GM18951 (cell line): ENCODE measurements around the gene ANKRD10.
"Not testable (repeated sequence)": the region's sequence is repeated elsewhere in the genome, so short reads cannot be mapped to it uniquely, and the experiment has no call there.

ENCODE experiments used
- POLR2A ChIP-seq: IDR thresholded peaks from 4 replicates; pipeline ENCODE4 v1.6.1; 2011; ENCODE audit warnings: mild to moderate bottlenecking; ENCODE audit not compliant: insufficient read length, insufficient read depth; ENCODE audit errors: extremely low read depth
- in situ Hi-C: fragments of 300-500 bp; cut with MboI; formaldehyde crosslinking; loops from one replicate; pipeline ENCODE4 v1.12.0; 2022; ENCODE audit warnings: low sequenced_read_pairs, mixed read lengths, inconsistent platforms; ENCODE audit not compliant: unreplicated experiment

Gene ANKRD10

GRCh38 chr13:110838867-110839538, 75.9 kb downstream of the ANKRD10 start:
- in situ Hi-C loops = no loop called here
- no peak for TF ChIP-seq POLR2A

GRCh38 chr13:110838116-110838515, 76.8 kb downstream of the ANKRD10 start:
- TF ChIP-seq POLR2A = no peak
- in situ Hi-C loops = no loop called here

- in situ Hi-C loops = not testable (repeated sequence)
Observed at GRCh38 chr13:110837397-110838061, 77.3 kb downstream of the ANKRD10 start.

GRCh38 chr13:110836605-110836903, 78.3 kb downstream of the ANKRD10 start:
- no peak for TF ChIP-seq POLR2A
- in situ Hi-C loops = no loop called here

- in situ Hi-C loops = no loop called here
- TF ChIP-seq POLR2A = no peak
Observed at GRCh38 chr13:110835721-110836604, 78.9 kb downstream of the ANKRD10 start.

GRCh38 chr13:110834572-110834971, 80.3 kb downstream of the ANKRD10 start:
- in situ Hi-C loops = no loop called here
- TF ChIP-seq POLR2A = no peak

GRCh38 chr13:110832531-110832930, 82.3 kb downstream of the ANKRD10 start:
- in situ Hi-C loops = no loop called here
- no peak for TF ChIP-seq POLR2A

- in situ Hi-C loops = no loop called here
- no peak for TF ChIP-seq POLR2A
Observed at GRCh38 chr13:110832205-110832479, 82.7 kb downstream of the ANKRD10 start.

- TF ChIP-seq POLR2A = no peak
- in situ Hi-C loops = no loop called here
Observed at GRCh38 chr13:110831437-110832204, 83.2 kb downstream of the ANKRD10 start.

- no peak for TF ChIP-seq POLR2A
- in situ Hi-C loops = no loop called here
Observed at GRCh38 chr13:110830800-110831371, 84.0 kb downstream of the ANKRD10 start.

- no peak for TF ChIP-seq POLR2A
- in situ Hi-C loops = no loop called here
Observed at GRCh38 chr13:110830331-110830730, 84.5 kb downstream of the ANKRD10 start.

- no peak for TF ChIP-seq POLR2A
- in situ Hi-C loops = no loop called here
Observed at GRCh38 chr13:110829486-110829885, 85.4 kb downstream of the ANKRD10 start.

GRCh38 chr13:110828705-110829104, 86.2 kb downstream of the ANKRD10 start:
- TF ChIP-seq POLR2A = no peak
- in situ Hi-C loops = no loop called here
